Testis (tissue), 2 donors: ENCODE results near the gene CLEC2B.

ENCODE experiments used
- POLR2A ChIP-seq: fragments of 450-650 bp; IDR thresholded peaks from one replicate; pipeline ENCODE4 v1.6.1; 2017; ENCODE audit warnings: antibody characterized with exemption, mild to moderate bottlenecking, moderate library complexity
- TF ChIP-seq, protein P1 (sequence below), 3 experiments: fragments of 450-650 bp in 2 of 3; fragments of 200-600 bp in 1 of 3; sonication (generic) in 1 of 3; IDR thresholded peaks; one replicate each; pipeline ENCODE4 v1.5.1; 2016 to 2019; ENCODE audit warnings: antibody characterized with exemption in 3 of 3, mild to moderate bottlenecking in 2 of 3, moderate library complexity in 1 of 3

- TF ChIP-seq POLR2A, result no peak
- TF ChIP-seq, protein P1, sequence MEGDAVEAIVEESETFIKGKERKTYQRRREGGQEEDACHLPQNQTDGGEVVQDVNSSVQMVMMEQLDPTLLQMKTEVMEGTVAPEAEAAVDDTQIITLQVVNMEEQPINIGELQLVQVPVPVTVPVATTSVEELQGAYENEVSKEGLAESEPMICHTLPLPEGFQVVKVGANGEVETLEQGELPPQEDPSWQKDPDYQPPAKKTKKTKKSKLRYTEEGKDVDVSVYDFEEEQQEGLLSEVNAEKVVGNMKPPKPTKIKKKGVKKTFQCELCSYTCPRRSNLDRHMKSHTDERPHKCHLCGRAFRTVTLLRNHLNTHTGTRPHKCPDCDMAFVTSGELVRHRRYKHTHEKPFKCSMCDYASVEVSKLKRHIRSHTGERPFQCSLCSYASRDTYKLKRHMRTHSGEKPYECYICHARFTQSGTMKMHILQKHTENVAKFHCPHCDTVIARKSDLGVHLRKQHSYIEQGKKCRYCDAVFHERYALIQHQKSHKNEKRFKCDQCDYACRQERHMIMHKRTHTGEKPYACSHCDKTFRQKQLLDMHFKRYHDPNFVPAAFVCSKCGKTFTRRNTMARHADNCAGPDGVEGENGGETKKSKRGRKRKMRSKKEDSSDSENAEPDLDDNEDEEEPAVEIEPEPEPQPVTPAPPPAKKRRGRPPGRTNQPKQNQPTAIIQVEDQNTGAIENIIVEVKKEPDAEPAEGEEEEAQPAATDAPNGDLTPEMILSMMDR (IDR thresholded peaks at IDR 0.05), result no peak
These were observed 20.3 kb downstream of the CLEC2B start for GRCh38 chr12:9848899-9849298.
